Skeletal muscle satellite cell (primary cell): ENCODE data around the gene CD55.

Experiments
- H3K27me3 ChIP-seq: 2 replicates; pipeline ENCODE4 v1.7.0; 2013; ENCODE audit warnings: low read length; ENCODE audit not compliant: control insufficient read depth, insufficient read depth
- H3K36me3 ChIP-seq: 2 replicates; pipeline ENCODE4 v1.7.0; 2013; ENCODE audit warnings: mild to moderate bottlenecking, control low read depth, low read length; ENCODE audit not compliant: insufficient read depth
- H3K4me1 ChIP-seq: 2 replicates; pipeline ENCODE4 v1.7.0; 2013; ENCODE audit warnings: low read length; ENCODE audit not compliant: control insufficient read depth, insufficient read depth
- H3K4me2 ChIP-seq: 2 replicates; pipeline ENCODE4 v1.7.0; 2013; ENCODE audit warnings: mild to moderate bottlenecking, low read length
- H3K4me3 ChIP-seq: 2 replicates; pipeline ENCODE4 v1.7.0; 2013; ENCODE audit warnings: low read length
- H3K9ac ChIP-seq: 2 replicates; pipeline ENCODE4 v1.7.0; 2013; ENCODE audit warnings: mild to moderate bottlenecking, low read depth, low read length, moderate library complexity
- H3K9me3 ChIP-seq: replicated peaks from 2 replicates; pipeline ENCODE4 v1.7.0; 2013; ENCODE audit warnings: mild to moderate bottlenecking, control low read depth, low read length

Gene CD55

GRCh38 chr1:207349979-207350378, 28.5 kb downstream of the CD55 start:
- no peaks in the 10 kb centered on the region for H3K9me3 ChIP-seq
- H3K4me3 ChIP-seq: no peak overlapping the region
- H3K27me3 ChIP-seq: no peaks in the 10 kb centered on the region
- no peaks in the 10 kb centered on the region for H3K36me3 ChIP-seq
- H3K4me2 ChIP-seq: no peak overlapping the region
- no peak overlapping the region for H3K9ac ChIP-seq
- no peaks in the 10 kb centered on the region for H3K4me1 ChIP-seq

GRCh38 chr1:207352554-207352953, 31.1 kb downstream of the CD55 start:
- Histone ChIP-seq H3K9ac (no peak overlapping the region), H3K36me3 (no peaks in the 10 kb centered on the region), H3K27me3 (no peaks in the 10 kb centered on the region), H3K4me2 (no peak overlapping the region), H3K9me3 (no peaks in the 10 kb centered on the region), H3K4me1 (no peaks in the 10 kb centered on the region), H3K4me3 (no peak overlapping the region)

- Histone ChIP-seq H3K9ac (no peak overlapping the region), H3K4me2 (no peak overlapping the region), H3K4me1 (no peaks in the 10 kb centered on the region), H3K36me3 (no peaks in the 10 kb centered on the region), H3K27me3 (no peaks in the 10 kb centered on the region), H3K4me3 (no peak overlapping the region), H3K9me3 (no peaks in the 10 kb centered on the region)
Observed at GRCh38 chr1:207355060-207355459, 33.6 kb downstream of the CD55 start.

GRCh38 chr1:207355513-207356295, 34.2 kb downstream of the CD55 start:
- Histone ChIP-seq H3K4me1 (no peaks in the 10 kb centered on the region), H3K9ac (no peak overlapping the region), H3K9me3 (no peaks in the 10 kb centered on the region), H3K4me2 (no peak overlapping the region), H3K27me3 (no peaks in the 10 kb centered on the region), H3K36me3 (no peaks in the 10 kb centered on the region), H3K4me3 (no peak overlapping the region)

GRCh38 chr1:207361029-207361428, 39.6 kb downstream of the CD55 start:
- H3K36me3 ChIP-seq: no peaks in the 10 kb centered on the region

GRCh38 chr1:207361889-207362288, 40.4 kb downstream of the CD55 start:
- no peak overlapping the region for H3K9ac ChIP-seq
- H3K36me3 ChIP-seq: no peaks in the 10 kb centered on the region

More at GRCh38 chr1:207361029-207361428, 39.6 kb downstream of the CD55 start:
- no peak overlapping the region for H3K4me3 ChIP-seq
- peaks cover 7% of the 10 kb centered on the region for H3K4me1 ChIP-seq
- H3K4me2 ChIP-seq: no peak overlapping the region
- H3K27me3 ChIP-seq: no peaks in the 10 kb centered on the region
- H3K9me3 ChIP-seq: no peaks in the 10 kb centered on the region
- H3K9ac ChIP-seq: no peak overlapping the region

GRCh38 chr1:207362962-207363860, 41.7 kb downstream of the CD55 start:
- H3K4me3 ChIP-seq: no peak overlapping the region
- peaks cover 7% of the 10 kb centered on the region for H3K4me1 ChIP-seq
- no peaks in the 10 kb centered on the region for H3K27me3 ChIP-seq
- no peak overlapping the region for H3K4me2 ChIP-seq
- H3K9ac ChIP-seq: no peak overlapping the region
- no peaks in the 10 kb centered on the region for H3K36me3 ChIP-seq
- H3K9me3 ChIP-seq: no peaks in the 10 kb centered on the region

More at GRCh38 chr1:207361889-207362288, 40.4 kb downstream of the CD55 start:
- Histone ChIP-seq H3K4me2 (no peak overlapping the region), H3K27me3 (no peaks in the 10 kb centered on the region), H3K9me3 (no peaks in the 10 kb centered on the region), H3K4me1 (peaks cover 7% of the 10 kb centered on the region), H3K4me3 (no peak overlapping the region)

GRCh38 chr1:207363871-207364270, 42.4 kb downstream of the CD55 start:
- Histone ChIP-seq H3K36me3 (no peaks in the 10 kb centered on the region), H3K4me3 (no peak overlapping the region), H3K4me2 (no peak overlapping the region), H3K9me3 (no peaks in the 10 kb centered on the region), H3K27me3 (no peaks in the 10 kb centered on the region), H3K9ac (no peak overlapping the region), H3K4me1 (peaks cover 7% of the 10 kb centered on the region)

- H3K9me3 ChIP-seq: no peaks in the 10 kb centered on the region
- no peak overlapping the region for H3K9ac ChIP-seq
- H3K4me1 ChIP-seq: peaks cover 7% of the 10 kb centered on the region
- H3K4me2 ChIP-seq: no peak overlapping the region
- H3K4me3 ChIP-seq: no peak overlapping the region
- H3K36me3 ChIP-seq: no peaks in the 10 kb centered on the region
- no peaks in the 10 kb centered on the region for H3K27me3 ChIP-seq
Observed at GRCh38 chr1:207364614-207365013, 43.1 kb downstream of the CD55 start.

- no peaks in the 10 kb centered on the region for H3K36me3 ChIP-seq
- no peak overlapping the region for H3K4me3 ChIP-seq
- H3K4me1 ChIP-seq: peaks cover 7% of the 10 kb centered on the region
- H3K27me3 ChIP-seq: no peaks in the 10 kb centered on the region
- H3K4me2 ChIP-seq: no peak overlapping the region
- no peak overlapping the region for H3K9ac ChIP-seq
- no peaks in the 10 kb centered on the region for H3K9me3 ChIP-seq
Observed at GRCh38 chr1:207365063-207365462, 43.6 kb downstream of the CD55 start.

GRCh38 chr1:207366022-207366421, 44.5 kb downstream of the CD55 start:
- no peaks in the 10 kb centered on the region for H3K36me3 ChIP-seq
- no peaks in the 10 kb centered on the region for H3K27me3 ChIP-seq

More at GRCh38 chr1:207366022-207366421, 44.5 kb downstream of the CD55 start:
- no peaks in the 10 kb centered on the region for H3K9me3 ChIP-seq
- no peak overlapping the region for H3K4me3 ChIP-seq
- H3K4me2 ChIP-seq: no peak overlapping the region
- no peak overlapping the region for H3K9ac ChIP-seq
- peaks cover 7% of the 10 kb centered on the region for H3K4me1 ChIP-seq
